ENCODE results near the gene TEAD1.

TEAD1 gene

GRCh38 chr11:12746593-12747097, 72.4 kb downstream of the TEAD1 start:
- no peak overlapping the region for H3K27ac ChIP-seq
- TF ChIP-seq, protein P1, sequence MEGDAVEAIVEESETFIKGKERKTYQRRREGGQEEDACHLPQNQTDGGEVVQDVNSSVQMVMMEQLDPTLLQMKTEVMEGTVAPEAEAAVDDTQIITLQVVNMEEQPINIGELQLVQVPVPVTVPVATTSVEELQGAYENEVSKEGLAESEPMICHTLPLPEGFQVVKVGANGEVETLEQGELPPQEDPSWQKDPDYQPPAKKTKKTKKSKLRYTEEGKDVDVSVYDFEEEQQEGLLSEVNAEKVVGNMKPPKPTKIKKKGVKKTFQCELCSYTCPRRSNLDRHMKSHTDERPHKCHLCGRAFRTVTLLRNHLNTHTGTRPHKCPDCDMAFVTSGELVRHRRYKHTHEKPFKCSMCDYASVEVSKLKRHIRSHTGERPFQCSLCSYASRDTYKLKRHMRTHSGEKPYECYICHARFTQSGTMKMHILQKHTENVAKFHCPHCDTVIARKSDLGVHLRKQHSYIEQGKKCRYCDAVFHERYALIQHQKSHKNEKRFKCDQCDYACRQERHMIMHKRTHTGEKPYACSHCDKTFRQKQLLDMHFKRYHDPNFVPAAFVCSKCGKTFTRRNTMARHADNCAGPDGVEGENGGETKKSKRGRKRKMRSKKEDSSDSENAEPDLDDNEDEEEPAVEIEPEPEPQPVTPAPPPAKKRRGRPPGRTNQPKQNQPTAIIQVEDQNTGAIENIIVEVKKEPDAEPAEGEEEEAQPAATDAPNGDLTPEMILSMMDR (IDR thresholded peaks at IDR 0.05) = no peak
- TF ChIP-seq ZFX (IDR thresholded peaks at IDR 0.05; ENCODE audit: borderline replicate concordance) = no peak

- no peak overlapping the region for H3K27ac ChIP-seq
Measured at GRCh38 chr11:12748561-12748960, 74.3 kb downstream of the TEAD1 start.

GRCh38 chr11:12749442-12749841, 75.2 kb downstream of the TEAD1 start:
- H3K27ac ChIP-seq = no peak overlapping the region
- no peak for TF ChIP-seq ZFX (IDR thresholded peaks at IDR 0.05; ENCODE audit: borderline replicate concordance)
- TF ChIP-seq, protein P1 (IDR thresholded peaks at IDR 0.05) = no peak

More at GRCh38 chr11:12748561-12748960, 74.3 kb downstream of the TEAD1 start:
- TF ChIP-seq, protein P1 (IDR thresholded peaks at IDR 0.05) = no peak
- no peak for TF ChIP-seq ZFX (IDR thresholded peaks at IDR 0.05; ENCODE audit: borderline replicate concordance)

- H3K27ac ChIP-seq = no peak overlapping the region
- TF ChIP-seq, protein P1 (IDR thresholded peaks at IDR 0.05) = no peak
- no peak for TF ChIP-seq ZFX (IDR thresholded peaks at IDR 0.05; ENCODE audit: borderline replicate concordance)
Measured at GRCh38 chr11:12750181-12750580, 76.0 kb downstream of the TEAD1 start.

GRCh38 chr11:12752868-12753524, 78.8 kb downstream of the TEAD1 start:
- no peak for TF ChIP-seq ZFX (IDR thresholded peaks at IDR 0.05; ENCODE audit: borderline replicate concordance)
- TF ChIP-seq, protein P1 (IDR thresholded peaks at IDR 0.05) = no peak

GRCh38 chr11:12754021-12754420, 79.8 kb downstream of the TEAD1 start:
- TF ChIP-seq, protein P1 (IDR thresholded peaks at IDR 0.05) = no peak
- TF ChIP-seq ZFX (IDR thresholded peaks at IDR 0.05; ENCODE audit: borderline replicate concordance) = no peak
- H3K27ac ChIP-seq = no peak overlapping the region

More at GRCh38 chr11:12752868-12753524, 78.8 kb downstream of the TEAD1 start:
- no peak overlapping the region for H3K27ac ChIP-seq

- TF ChIP-seq ZFX (IDR thresholded peaks at IDR 0.05; ENCODE audit: borderline replicate concordance) = no peak
- TF ChIP-seq, protein P1 (IDR thresholded peaks at IDR 0.05) = no peak
- no peak overlapping the region for H3K27ac ChIP-seq
Measured at GRCh38 chr11:12754582-12755234, 80.5 kb downstream of the TEAD1 start.

All from 22Rv1 (cell line).